ENCODE measurements around the gene TCF20. TPM values are rescaled to one million over a fixed set of nuclear protein-coding genes. Genes with fewer than 3 reads are reported as not detected.
A peak's percentile ranks its signal among the peaks of the same experiment; 100 is the strongest.

TCF20 gene
- total RNA-seq, 2 donors from 2014 or later = 17.8 to 19.7 TPM

- peak overlapping the region in 1 of 4 donors; percentile 23 for H3K27ac ChIP-seq
These were observed 40.9 kb downstream of the TCF20 start for GRCh38 chr22:42229455-42230149.

DNA sequence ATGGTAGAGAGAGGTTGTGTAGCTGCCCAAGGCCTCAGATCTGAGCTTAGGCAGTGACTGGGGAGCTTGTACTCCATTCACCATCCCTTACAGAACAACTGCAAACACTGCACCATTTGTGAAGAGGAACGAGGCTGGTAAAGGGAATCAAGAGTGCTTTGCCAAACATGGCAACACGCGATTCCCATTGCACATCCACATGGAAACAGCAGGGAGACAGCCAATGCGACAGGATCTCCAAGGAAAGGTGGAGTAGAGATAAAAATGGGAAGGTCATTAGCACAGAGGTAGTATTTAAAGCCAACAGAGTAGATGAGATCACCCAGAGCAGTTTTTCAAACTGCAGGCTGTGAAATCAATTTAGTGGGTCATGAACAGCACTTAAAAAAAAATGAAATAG is 42.0 kb downstream of the TCF20 start:
- intact Hi-C loops (cut with DNase I) = no loop called here
- WGBS, 2 donors = 62 to 64% methylated on average over 4 of the region's 4 CpGs
- H3K4me3 ChIP-seq = no peak overlapping the region
- peak in 2 of 4 donors; percentile 10 to 14 for DNase-seq
- H3K36me3 ChIP-seq (replicated peaks in 1 of 2; ENCODE audit: insufficient read depth in 1 of 2, low read depth in 2 of 2) = no peaks in the 10 kb centered on the region
- H3K27me3 ChIP-seq = no peaks in the 10 kb centered on the region
- ATAC-seq = no peak
- H3K4me1 ChIP-seq = peaks cover 28% of the 10 kb centered on the region
- no peaks in the 10 kb centered on the region for H3K9me3 ChIP-seq
- H3K27ac ChIP-seq = no peak overlapping the region
- TF ChIP-seq, protein P1, sequence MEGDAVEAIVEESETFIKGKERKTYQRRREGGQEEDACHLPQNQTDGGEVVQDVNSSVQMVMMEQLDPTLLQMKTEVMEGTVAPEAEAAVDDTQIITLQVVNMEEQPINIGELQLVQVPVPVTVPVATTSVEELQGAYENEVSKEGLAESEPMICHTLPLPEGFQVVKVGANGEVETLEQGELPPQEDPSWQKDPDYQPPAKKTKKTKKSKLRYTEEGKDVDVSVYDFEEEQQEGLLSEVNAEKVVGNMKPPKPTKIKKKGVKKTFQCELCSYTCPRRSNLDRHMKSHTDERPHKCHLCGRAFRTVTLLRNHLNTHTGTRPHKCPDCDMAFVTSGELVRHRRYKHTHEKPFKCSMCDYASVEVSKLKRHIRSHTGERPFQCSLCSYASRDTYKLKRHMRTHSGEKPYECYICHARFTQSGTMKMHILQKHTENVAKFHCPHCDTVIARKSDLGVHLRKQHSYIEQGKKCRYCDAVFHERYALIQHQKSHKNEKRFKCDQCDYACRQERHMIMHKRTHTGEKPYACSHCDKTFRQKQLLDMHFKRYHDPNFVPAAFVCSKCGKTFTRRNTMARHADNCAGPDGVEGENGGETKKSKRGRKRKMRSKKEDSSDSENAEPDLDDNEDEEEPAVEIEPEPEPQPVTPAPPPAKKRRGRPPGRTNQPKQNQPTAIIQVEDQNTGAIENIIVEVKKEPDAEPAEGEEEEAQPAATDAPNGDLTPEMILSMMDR (IDR thresholded peaks at IDR 0.05) = no peak
- no peak for TF ChIP-seq POLR2A (IDR thresholded peaks at IDR 0.05)

More at GRCh38 chr22:42229455-42230149, 40.9 kb downstream of the TCF20 start:
- DNase-seq (peak; percentile 40 to 56 (median 44)), ATAC-seq (peak; percentile 82)
- Histone ChIP-seq H3K4me1 (peaks cover 28% of the 10 kb centered on the region), H3K9me3 (no peaks in the 10 kb centered on the region), H3K27me3 (no peaks in the 10 kb centered on the region), H3K4me3 (no peak overlapping the region), H3K36me3 (replicated peaks in 1 of 2; ENCODE audit: insufficient read depth in 1 of 2, low read depth in 2 of 2) (no peaks in the 10 kb centered on the region)
- no peak for TF ChIP-seq POLR2A (IDR thresholded peaks at IDR 0.05)
- 24 to 46% methylated on average over 6 of the region's 6 CpGs for WGBS, 2 donors
- intact Hi-C loops (cut with DNase I) = no loop called here

- no peak for ATAC-seq
- no peak overlapping the region for H3K27ac ChIP-seq
- peaks cover 28% of the 10 kb centered on the region for H3K4me1 ChIP-seq
- no peak overlapping the region for H3K4me3 ChIP-seq
- DNase-seq = no peak
- no peaks in the 10 kb centered on the region for H3K36me3 ChIP-seq (replicated peaks in 1 of 2; ENCODE audit: insufficient read depth in 1 of 2, low read depth in 2 of 2)
- intact Hi-C loops (cut with DNase I) = no loop called here
- WGBS, 2 donors = 91 to 93% methylated on average over 3 of the region's 3 CpGs
- TF ChIP-seq POLR2A (IDR thresholded peaks at IDR 0.05) = no peak
- TF ChIP-seq, protein P1 (IDR thresholded peaks at IDR 0.05) = no peak
- no peaks in the 10 kb centered on the region for H3K9me3 ChIP-seq
- no peaks in the 10 kb centered on the region for H3K27me3 ChIP-seq
These were observed 43.0 kb downstream of the TCF20 start for GRCh38 chr22:42227435-42227834.

DNA sequence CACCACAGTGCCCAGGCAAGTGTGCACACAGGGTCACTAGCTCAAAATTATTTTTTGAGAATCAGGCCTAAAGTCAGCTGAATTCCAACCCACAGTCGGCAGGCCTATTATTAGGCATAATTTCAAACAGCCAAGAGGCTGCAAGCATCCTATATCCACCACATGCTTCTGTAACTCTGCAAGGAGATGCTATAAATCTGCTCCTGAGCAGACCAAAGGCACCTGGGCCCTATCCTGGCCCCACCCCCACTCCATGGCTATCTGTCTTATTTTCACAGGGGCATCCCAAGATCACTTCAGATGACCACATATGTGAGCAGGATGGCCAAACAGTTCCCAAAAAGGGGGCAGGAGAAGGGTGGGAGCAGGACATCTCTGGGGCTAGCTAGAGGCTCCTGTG is 44.6 kb downstream of the TCF20 start:
- no peak for ATAC-seq
- Histone ChIP-seq H3K4me1 (peaks cover 28% of the 10 kb centered on the region), H3K4me3 (no peak overlapping the region), H3K27ac (no peak overlapping the region), H3K36me3 (replicated peaks in 1 of 2; ENCODE audit: insufficient read depth in 1 of 2, low read depth in 2 of 2) (no peaks in the 10 kb centered on the region), H3K27me3 (no peaks in the 10 kb centered on the region), H3K9me3 (no peaks in the 10 kb centered on the region)
- intact Hi-C loops (cut with DNase I) = no loop called here
- DNase-seq = no peak
- TF ChIP-seq, protein P1 (IDR thresholded peaks at IDR 0.05) = no peak
- TF ChIP-seq POLR2A (IDR thresholded peaks at IDR 0.05) = no peak
- 69 to 89% methylated on average over 1 of the region's 1 CpG for WGBS, 2 donors

DNA sequence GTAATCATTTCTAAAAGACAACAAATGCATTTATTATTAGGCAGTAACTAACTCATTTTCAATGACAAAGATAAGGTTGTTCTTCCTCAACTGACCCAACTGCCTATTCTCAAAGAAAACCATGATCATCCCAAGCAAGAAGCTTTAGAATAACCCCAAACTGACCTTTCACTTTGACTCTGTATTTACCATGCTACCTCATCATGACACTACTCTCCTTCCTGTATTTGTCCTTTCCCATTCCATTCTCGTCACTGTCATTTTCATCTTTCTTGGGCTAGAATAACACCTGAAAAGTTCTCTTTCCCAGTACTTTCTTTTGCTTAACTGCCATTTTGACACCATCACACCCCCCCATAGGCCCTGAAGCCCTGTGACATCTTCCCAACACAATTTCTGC is 48.3 kb downstream of the TCF20 start:
- no peak overlapping the region for H3K4me3 ChIP-seq
- DNase-seq = no peak
- H3K4me1 ChIP-seq = peaks cover 14% of the 10 kb centered on the region
- H3K27ac ChIP-seq = no peak overlapping the region
- H3K27me3 ChIP-seq = no peaks in the 10 kb centered on the region
- TF ChIP-seq, protein P1 (IDR thresholded peaks at IDR 0.05) = no peak
- TF ChIP-seq POLR2A (IDR thresholded peaks at IDR 0.05) = no peak
- H3K36me3 ChIP-seq (replicated peaks in 1 of 2; ENCODE audit: insufficient read depth in 1 of 2, low read depth in 2 of 2) = no peaks in the 10 kb centered on the region
- intact Hi-C loops (cut with DNase I) = no loop called here
- no peaks in the 10 kb centered on the region for H3K9me3 ChIP-seq
- no peak for ATAC-seq
- WGBS, 2 donors = 90 to 95% methylated on average over 1 of the region's 1 CpG

Other genes starting within 250 kb of the TCF20 start
- gene NAGA, start 199.8 kb downstream of the TCF20 start, total RNA-seq = 10 to 100 TPM in 1 of 2 donors, 1 to 10 TPM in 1; 8.2 to 11.2 TPM
- gene PHETA2, start 196.4 kb downstream of the TCF20 start, total RNA-seq = 10 to 100 TPM in 1 of 2 donors, 1 to 10 TPM in 1; 9.2 to 12.2 TPM
- 10 to 100 TPM; 13.8 to 14.8 TPM for gene SMDT1, start 191.0 kb downstream of the TCF20 start, total RNA-seq
- gene NDUFA6, start 179.9 kb downstream of the TCF20 start, total RNA-seq = 10 to 100 TPM; 18.9 to 30.3 TPM
- 1 to 10 TPM in 1 of 2 donors, under 1 TPM in 1; 0.52 to 2.0 TPM for gene CYP2D6, start 139.8 kb downstream of the TCF20 start, total RNA-seq
- gene NFAM1, start 161.8 kb upstream of the TCF20 start, total RNA-seq = 1 to 10 TPM in 1 of 2 donors, under 1 TPM in 1; 0.66 to 1.0 TPM
- gene RRP7A, start 249.1 kb upstream of the TCF20 start, total RNA-seq = 10 to 100 TPM; 13.7 to 23.4 TPM